WI38 (cell line): Measurements from ENCODE around the gene LSM14A.
"Not testable (repeated sequence)": the region's sequence is repeated elsewhere in the genome, so short reads cannot be mapped to it uniquely, and the experiment has no call there.

Experiments
- H3K4me3 ChIP-seq: 2 replicates; pipeline ENCODE4 v1.5.1; 2011; ENCODE audit warnings: low read depth, mild to moderate bottlenecking, control low read depth, low read length
- CTCF ChIP-seq: IDR thresholded peaks from 2 replicates; pipeline ENCODE4 v1.5.1; 2012; ENCODE audit warnings: low read depth, mild to moderate bottlenecking, control low read depth, low read length

Gene LSM14A

GRCh38 chr19:34243876-34244578, 71.7 kb downstream of the LSM14A start:
- H3K4me3 ChIP-seq: no peak overlapping the region

GRCh38 chr19:34244611-34245299, 72.5 kb downstream of the LSM14A start:
- no peak overlapping the region for H3K4me3 ChIP-seq
- no peak for TF ChIP-seq CTCF

More at GRCh38 chr19:34243876-34244578, 71.7 kb downstream of the LSM14A start:
- TF ChIP-seq CTCF: no peak

- no peak for TF ChIP-seq CTCF
- H3K4me3 ChIP-seq: no peak overlapping the region
These were observed 74.0 kb downstream of the LSM14A start for GRCh38 chr19:34246340-34246739.

- no peak for TF ChIP-seq CTCF
These were observed 76.6 kb downstream of the LSM14A start for GRCh38 chr19:34248941-34249340.

GRCh38 chr19:34253167-34253566, 80.9 kb downstream of the LSM14A start:
- not testable (repeated sequence) for H3K4me3 ChIP-seq

More at GRCh38 chr19:34248941-34249340, 76.6 kb downstream of the LSM14A start:
- H3K4me3 ChIP-seq: no peak overlapping the region

GRCh38 chr19:34253681-34254045, 81.4 kb downstream of the LSM14A start:
- peak overlapping the region; percentile 78 for H3K4me3 ChIP-seq

- no peak for TF ChIP-seq CTCF
- peak within 1 kb of the TSS; percentile 78 for H3K4me3 ChIP-seq
These were observed 81.9 kb downstream of the LSM14A start, which contains the start of gene GARRE1 for GRCh38 chr19:34254046-34254697. Gene GARRE1 (plus strand): TSS chr19:34254554. CDS start chr19:34300474, 45,920 bp downstream.

GRCh38 chr19:34254698-34255432, 82.6 kb downstream of the LSM14A start:
- H3K4me3 ChIP-seq: peak overlapping the region; percentile 77
- TF ChIP-seq CTCF: no peak
